SU-DHL-6 (cell line): ENCODE measurements around the gene ALK.

Experiments
- H2AFZ ChIP-seq: fragments of 200-600 bp; sonication (generic); 2 replicates; pipeline ENCODE4 v1.6.1; 2014; ENCODE audit warnings: low read depth, mild to moderate bottlenecking, moderate library complexity, mixed read lengths, antibody characterized with exemption, low read length; ENCODE audit not compliant: severe bottlenecking
- H3F3A ChIP-seq: fragments of 200-600 bp; shearing (Covaris generic); 2 replicates; pipeline ENCODE4 v1.6.0; 2016; ENCODE audit warnings: antibody characterized with exemption, mild to moderate bottlenecking; ENCODE audit not compliant: insufficient read depth
- H3K27ac ChIP-seq: fragments of 200-600 bp; sonication (generic); 2 replicates; pipeline ENCODE4 v1.5.1; 2016; ENCODE audit warnings: low read depth, mild to moderate bottlenecking, low read length, moderate library complexity, mixed read lengths
- H3K27me3 ChIP-seq: fragments of 200-600 bp; sonication (generic), shearing (Covaris generic); 2 replicates; pipeline ENCODE4 v1.6.0; 2014; ENCODE audit warnings: mild to moderate bottlenecking, low read length
- H3K36me3 ChIP-seq: fragments of 200-600 bp; sonication (generic); 2 replicates; pipeline ENCODE4 v1.6.1; 2014; ENCODE audit warnings: mild to moderate bottlenecking, low read length, mixed read lengths
- H3K4me2 ChIP-seq: fragments of 300-600, 200-600 bp; shearing (Covaris generic), sonication (generic); 2 replicates; pipeline ENCODE4 v1.6.0; 2014; ENCODE audit warnings: low read length, low read depth, mild to moderate bottlenecking; ENCODE audit not compliant: poor library complexity, severe bottlenecking
- H3K4me3 ChIP-seq: fragments of 200-600 bp; sonication (generic); 2 replicates; pipeline ENCODE4 v1.5.1; 2014; ENCODE audit warnings: antibody characterized with exemption, low read length, mild to moderate bottlenecking, mixed read lengths; ENCODE audit not compliant: insufficient read depth, poor library complexity, severe bottlenecking
- H3K79me2 ChIP-seq: fragments of 200-600 bp; sonication (generic); 2 replicates; pipeline ENCODE4 v1.6.1; 2014; ENCODE audit warnings: mild to moderate bottlenecking, low read length, moderate library complexity; ENCODE audit not compliant: insufficient read depth
- H3K9ac ChIP-seq: fragments of 200-600 bp; sonication (generic); 2 replicates; pipeline ENCODE4 v1.7.0; 2014; ENCODE audit warnings: mild to moderate bottlenecking, low read length
- H3K9me2 ChIP-seq: fragments of 200-600 bp; sonication (generic); replicated peaks from 2 replicates; pipeline ENCODE4 v1.6.1; 2014; ENCODE audit warnings: low read length; ENCODE audit not compliant: insufficient read depth
- H3K9me3 ChIP-seq: fragments of 200-600 bp; sonication (generic); 2 replicates; pipeline ENCODE4 v1.6.1; 2014; ENCODE audit warnings: low read length, mixed read lengths; ENCODE audit not compliant: insufficient read depth
- H4K20me1 ChIP-seq: fragments of 200-600 bp; sonication (generic); 2 replicates; pipeline ENCODE4 v1.6.1; 2014; ENCODE audit warnings: low read depth, mild to moderate bottlenecking, antibody characterized with exemption, low read length, moderate library complexity, mixed read lengths
- EZH2phosphoT487 ChIP-seq: fragments of 200-600 bp; sonication (generic), shearing (Covaris generic); conservative IDR thresholded peaks from 2 replicates; pipeline ENCODE4 v1.6.1; 2018; ENCODE audit warnings: mild to moderate bottlenecking, antibody characterized with exemption, low read length, moderate library complexity, mixed read lengths
- TF ChIP-seq, protein P1 (sequence below): fragments of 200-600 bp; sonication (generic); IDR thresholded peaks from one replicate; pipeline ENCODE4 v1.5.1; 2017; ENCODE audit warnings: antibody characterized with exemption, mild to moderate bottlenecking, low read length, moderate library complexity; ENCODE audit not compliant: insufficient read depth, poor library complexity, severe bottlenecking

Gene ALK

DNA sequence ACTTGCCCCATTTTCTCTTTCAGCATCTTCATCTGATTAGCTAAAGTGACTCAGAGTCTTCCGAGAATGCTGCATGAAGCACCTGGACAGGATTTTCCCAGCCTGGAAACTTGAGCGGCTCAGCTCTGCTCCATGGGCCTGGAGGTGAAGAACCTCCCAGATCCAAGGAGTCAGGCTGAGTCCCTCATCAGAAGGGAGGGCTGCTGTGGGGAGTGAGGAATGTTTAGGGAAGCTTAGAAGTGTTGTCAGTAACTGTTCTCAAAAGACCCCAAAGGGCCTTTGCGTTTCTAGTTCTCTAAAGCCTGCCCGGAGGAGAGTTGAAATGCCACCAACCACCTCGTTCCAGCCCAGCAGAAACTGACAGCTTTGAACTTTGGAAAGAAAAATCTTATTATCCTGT lies 649.1 kb downstream of the ALK start:
- Histone ChIP-seq H3K4me3 (no peak overlapping the region), H3K4me2 (no peak overlapping the region), H3K79me2 (no peaks in the 10 kb centered on the region), H3K27me3 (no peaks in the 10 kb centered on the region), H3K27ac (no peak overlapping the region), H3K9me3 (no peaks in the 10 kb centered on the region), H3K9me2 (no peaks in the 10 kb centered on the region), H3F3A (no peaks in the 10 kb centered on the region), H2AFZ (no peak overlapping the region), H4K20me1 (no peaks in the 10 kb centered on the region), H3K9ac (no peak overlapping the region), H3K36me3 (no peaks in the 10 kb centered on the region)
- TF ChIP-seq EZH2phosphoT487, result no peak
- TF ChIP-seq, protein P1, sequence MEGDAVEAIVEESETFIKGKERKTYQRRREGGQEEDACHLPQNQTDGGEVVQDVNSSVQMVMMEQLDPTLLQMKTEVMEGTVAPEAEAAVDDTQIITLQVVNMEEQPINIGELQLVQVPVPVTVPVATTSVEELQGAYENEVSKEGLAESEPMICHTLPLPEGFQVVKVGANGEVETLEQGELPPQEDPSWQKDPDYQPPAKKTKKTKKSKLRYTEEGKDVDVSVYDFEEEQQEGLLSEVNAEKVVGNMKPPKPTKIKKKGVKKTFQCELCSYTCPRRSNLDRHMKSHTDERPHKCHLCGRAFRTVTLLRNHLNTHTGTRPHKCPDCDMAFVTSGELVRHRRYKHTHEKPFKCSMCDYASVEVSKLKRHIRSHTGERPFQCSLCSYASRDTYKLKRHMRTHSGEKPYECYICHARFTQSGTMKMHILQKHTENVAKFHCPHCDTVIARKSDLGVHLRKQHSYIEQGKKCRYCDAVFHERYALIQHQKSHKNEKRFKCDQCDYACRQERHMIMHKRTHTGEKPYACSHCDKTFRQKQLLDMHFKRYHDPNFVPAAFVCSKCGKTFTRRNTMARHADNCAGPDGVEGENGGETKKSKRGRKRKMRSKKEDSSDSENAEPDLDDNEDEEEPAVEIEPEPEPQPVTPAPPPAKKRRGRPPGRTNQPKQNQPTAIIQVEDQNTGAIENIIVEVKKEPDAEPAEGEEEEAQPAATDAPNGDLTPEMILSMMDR, result no peak

DNA sequence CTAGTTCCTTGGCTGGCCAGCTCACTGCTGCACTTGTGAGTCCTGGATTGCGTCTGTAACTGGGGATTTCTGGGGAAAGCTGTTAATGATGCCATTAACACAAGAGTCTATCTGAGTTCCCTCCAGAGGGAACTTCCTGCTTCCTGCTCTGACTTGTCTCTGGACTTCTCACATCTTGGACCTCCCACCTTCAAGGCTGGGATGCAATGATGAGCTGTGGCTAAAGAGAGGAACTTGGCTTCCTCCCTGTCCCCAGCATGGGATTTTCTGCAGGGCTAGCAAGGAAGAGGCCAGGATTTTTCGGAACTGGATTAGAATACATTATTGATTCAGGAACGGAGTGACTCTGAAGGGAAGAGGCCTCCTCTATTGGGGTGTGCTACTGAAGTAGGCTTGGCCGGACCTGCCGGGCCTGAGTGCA lies 650.7 kb downstream of the ALK start:
- Histone ChIP-seq H3K27ac (no peak overlapping the region), H2AFZ (no peak overlapping the region), H3K27me3 (no peaks in the 10 kb centered on the region), H4K20me1 (no peaks in the 10 kb centered on the region), H3K9me3 (no peaks in the 10 kb centered on the region), H3K36me3 (no peaks in the 10 kb centered on the region), H3K9ac (no peak overlapping the region), H3K4me3 (no peak overlapping the region), H3F3A (no peaks in the 10 kb centered on the region), H3K4me2 (no peak overlapping the region), H3K79me2 (no peaks in the 10 kb centered on the region), H3K9me2 (no peaks in the 10 kb centered on the region)
- TF ChIP-seq EZH2phosphoT487, result no peak
- TF ChIP-seq, protein P1, result no peak

DNA sequence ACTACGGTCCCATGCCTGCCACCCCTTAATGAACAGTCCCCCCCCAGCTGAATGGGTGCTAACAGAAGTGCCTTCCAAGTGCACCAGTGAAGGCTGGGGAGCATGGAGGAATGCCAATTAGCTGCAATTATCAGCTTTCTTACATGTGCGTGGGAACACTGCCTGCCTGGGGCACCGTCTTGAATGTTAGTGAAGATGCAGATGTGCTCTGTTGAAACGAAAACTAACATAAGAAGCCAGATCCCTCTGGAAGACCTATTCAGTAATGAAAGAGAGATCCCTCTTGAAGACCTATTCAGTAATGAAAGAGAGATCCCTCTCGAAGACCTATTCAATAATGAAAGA lies 651.6 kb downstream of the ALK start:
- no peak overlapping the region for H3K9ac ChIP-seq
- H3K9me2 ChIP-seq, result no peaks in the 10 kb centered on the region
- no peak overlapping the region for H2AFZ ChIP-seq
- H3F3A ChIP-seq, result no peaks in the 10 kb centered on the region
- TF ChIP-seq EZH2phosphoT487, result no peak
- TF ChIP-seq, protein P1, result no peak
- H3K36me3 ChIP-seq, result no peaks in the 10 kb centered on the region
- H3K79me2 ChIP-seq, result no peaks in the 10 kb centered on the region
- H4K20me1 ChIP-seq, result no peaks in the 10 kb centered on the region
- H3K27me3 ChIP-seq, result no peaks in the 10 kb centered on the region
- no peak overlapping the region for H3K4me2 ChIP-seq
- H3K4me3 ChIP-seq, result no peak overlapping the region
- H3K9me3 ChIP-seq, result no peaks in the 10 kb centered on the region
- no peak overlapping the region for H3K27ac ChIP-seq
